Measurements from ENCODE around the gene SIVA1.
"Not testable (repeated sequence)": the region's sequence is repeated elsewhere in the genome, so short reads cannot be mapped to it uniquely, and the experiment has no call there.

SIVA1 gene

DNA sequence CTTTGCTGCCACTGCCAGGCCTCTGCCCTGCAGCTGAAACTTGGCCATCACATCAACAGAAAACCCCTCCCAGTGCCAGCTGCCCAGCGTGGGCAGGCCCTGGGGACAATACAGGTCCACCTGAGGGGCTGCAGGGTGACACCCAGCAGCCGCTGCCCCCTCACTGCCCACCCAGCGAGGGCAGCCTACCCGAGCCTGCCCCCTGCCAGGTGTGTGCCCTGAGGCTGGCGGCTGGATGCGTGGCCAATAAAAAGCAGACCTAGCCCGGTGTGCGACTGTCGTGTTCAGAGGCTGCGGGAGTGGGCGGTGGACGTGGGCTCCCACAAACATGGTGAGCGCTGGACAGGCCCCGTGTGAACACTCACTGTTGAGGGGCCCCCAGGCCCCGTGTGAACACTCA lies 33.6 kb upstream of the SIVA1 start:
- no peak for DNase-seq (ENCODE audit: low spot score)

GRCh38 chr14:104721505-104722431 lies 31.2 kb upstream of the SIVA1 start:
- DNase-seq (ENCODE audit: low spot score) = no peak
- FAIRE-seq = no peak

More for the DNA sequence above, 33.6 kb upstream of the SIVA1 start:
- FAIRE-seq = no peak

DNA sequence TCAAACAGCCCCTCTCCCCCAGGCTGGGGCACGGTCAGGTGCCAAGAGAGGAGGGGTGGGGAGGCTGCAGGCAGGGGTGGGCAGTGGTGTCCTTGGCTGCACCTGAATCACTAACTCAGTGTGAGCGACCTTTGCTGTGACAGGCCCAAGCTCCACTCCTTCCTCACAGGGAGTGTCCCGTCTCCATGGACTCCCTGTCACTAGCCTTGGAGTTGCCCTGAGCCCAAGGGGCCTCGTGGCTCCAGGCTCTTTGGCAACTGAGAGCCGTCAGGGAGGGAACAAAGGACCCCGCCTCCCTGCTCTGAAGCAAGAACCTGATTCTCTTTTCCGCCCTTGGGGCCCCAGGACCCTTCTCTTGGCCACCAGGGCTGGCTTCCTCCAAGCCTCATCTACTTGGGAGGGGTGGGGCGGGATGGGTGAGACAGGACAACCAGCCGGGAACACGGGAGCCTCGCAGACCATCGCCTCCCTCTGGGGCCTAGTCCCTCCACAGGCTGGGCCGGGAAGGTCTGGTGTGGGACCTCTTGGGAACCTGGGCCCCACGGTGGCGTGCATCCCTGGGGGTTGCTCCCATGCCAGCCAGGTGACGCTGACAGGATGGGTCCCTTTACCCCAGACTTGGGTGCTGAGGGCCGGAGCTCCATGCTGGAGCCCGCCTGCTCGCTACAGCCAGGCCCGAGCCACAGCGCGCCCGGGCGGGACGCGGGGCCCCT lies 29.9 kb upstream of the SIVA1 start:
- FAIRE-seq (no peak), DNase-seq (ENCODE audit: low spot score) (no peak)

- peak; percentile 27 for DNase-seq (ENCODE audit: low spot score)
- no peak for FAIRE-seq
These were observed 29.1 kb upstream of the SIVA1 start, which contains the start of gene ADSS1 for GRCh38 chr14:104723651-104724406. Gene ADSS1 (plus strand): TSS chr14:104724229. CDS start chr14:104724271, 42 bp downstream.

- DNase-seq (ENCODE audit: low spot score) (no peak), FAIRE-seq (no peak)
These were observed 28.5 kb upstream of the SIVA1 start for GRCh38 chr14:104724407-104724980.

GRCh38 chr14:104724981-104725771 lies 27.8 kb upstream of the SIVA1 start:
- DNase-seq (ENCODE audit: low spot score) = no peak

DNA sequence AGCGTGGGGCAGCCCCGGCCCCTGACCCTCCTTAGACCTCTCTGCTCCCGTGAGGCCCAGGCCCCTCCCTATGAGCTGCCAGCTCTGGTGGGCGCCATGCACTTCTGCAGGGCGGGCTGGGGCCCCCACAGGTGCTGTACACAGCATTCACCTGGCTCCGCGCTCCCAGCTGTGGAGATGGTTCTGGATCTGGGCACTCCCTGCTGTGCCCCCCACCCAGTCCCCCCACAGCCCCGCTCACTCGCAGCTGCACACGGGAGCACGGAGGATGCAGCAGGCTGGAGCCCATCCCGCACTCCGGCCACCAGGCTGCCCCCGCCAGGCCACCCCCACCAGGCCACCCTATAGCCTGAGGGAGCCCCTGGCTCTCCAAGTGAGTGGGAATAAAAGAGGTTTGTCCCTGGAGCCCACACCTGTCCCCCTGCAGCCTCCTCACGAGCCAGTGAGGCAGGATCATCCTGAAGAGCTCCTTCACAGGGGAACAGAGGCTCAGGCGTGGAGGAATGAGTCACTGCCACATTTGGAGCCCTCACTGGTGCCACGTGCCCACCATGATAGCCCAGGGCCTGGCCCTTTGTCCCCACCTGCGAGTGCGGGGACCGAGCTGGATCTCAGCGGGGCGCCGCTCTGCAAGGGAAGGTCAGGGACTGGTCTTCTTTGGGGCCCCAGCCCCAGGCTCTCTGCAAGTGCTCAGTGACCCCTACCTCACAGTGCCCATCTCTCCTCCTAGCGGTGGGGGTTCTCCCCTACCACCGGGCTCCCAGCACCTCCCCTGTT lies 27.0 kb upstream of the SIVA1 start:
- FAIRE-seq = no peak
- DNase-seq (ENCODE audit: low spot score) = no peak

More at GRCh38 chr14:104724981-104725771, 27.8 kb upstream of the SIVA1 start:
- FAIRE-seq = no peak

GRCh38 chr14:104726600-104727451 lies 26.1 kb upstream of the SIVA1 start:
- FAIRE-seq (no peak), DNase-seq (ENCODE audit: low spot score) (no peak)

GRCh38 chr14:104728631-104729030 lies 24.3 kb upstream of the SIVA1 start:
- DNase-seq (ENCODE audit: low spot score) = no peak

GRCh38 chr14:104729176-104729834 lies 23.6 kb upstream of the SIVA1 start:
- not testable (repeated sequence) for FAIRE-seq; DNase-seq (ENCODE audit: low spot score)

More at GRCh38 chr14:104728631-104729030, 24.3 kb upstream of the SIVA1 start:
- FAIRE-seq = no peak

DNA sequence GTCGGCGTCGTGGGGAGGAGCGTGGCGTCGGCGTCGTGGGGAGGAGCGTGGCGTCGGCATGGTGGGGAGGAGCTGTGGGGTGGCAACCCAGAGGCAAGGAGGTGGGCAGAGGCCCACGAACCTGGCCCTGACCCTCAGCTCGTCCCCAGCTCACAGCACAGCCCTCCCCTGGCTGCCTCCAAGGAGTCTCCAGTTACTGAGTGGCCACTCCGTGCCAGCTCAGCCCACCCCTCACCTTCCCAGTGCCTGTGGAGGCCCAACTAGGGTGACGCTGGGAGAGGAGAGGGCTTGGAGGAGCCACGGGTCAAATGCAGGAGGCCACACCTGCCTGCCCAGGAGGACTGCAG lies 23.1 kb upstream of the SIVA1 start:
- DNase-seq (ENCODE audit: low spot score) (no peak), FAIRE-seq (no peak)

DNA sequence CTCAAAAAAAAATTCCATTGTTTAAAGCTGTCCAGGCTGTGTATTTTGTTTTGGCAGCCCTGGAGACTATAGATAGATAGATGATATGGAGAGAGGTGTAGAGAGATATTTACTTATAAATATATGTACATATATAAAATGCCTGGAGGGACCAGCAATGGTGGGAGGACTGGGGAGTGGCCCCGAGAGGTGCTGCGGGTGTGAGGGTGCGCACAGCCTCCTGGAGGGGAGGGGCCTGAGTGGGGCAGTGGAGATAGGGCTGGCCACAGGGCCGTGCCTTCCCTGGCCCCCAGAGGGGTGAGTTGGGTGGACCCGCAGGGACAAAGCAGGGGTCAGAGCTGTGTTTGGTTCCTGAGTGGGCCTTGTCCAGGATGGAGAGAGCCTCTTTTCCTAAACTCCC lies 22.5 kb upstream of the SIVA1 start:
- DNase-seq (ENCODE audit: low spot score) = no peak
- FAIRE-seq = no peak

DNA sequence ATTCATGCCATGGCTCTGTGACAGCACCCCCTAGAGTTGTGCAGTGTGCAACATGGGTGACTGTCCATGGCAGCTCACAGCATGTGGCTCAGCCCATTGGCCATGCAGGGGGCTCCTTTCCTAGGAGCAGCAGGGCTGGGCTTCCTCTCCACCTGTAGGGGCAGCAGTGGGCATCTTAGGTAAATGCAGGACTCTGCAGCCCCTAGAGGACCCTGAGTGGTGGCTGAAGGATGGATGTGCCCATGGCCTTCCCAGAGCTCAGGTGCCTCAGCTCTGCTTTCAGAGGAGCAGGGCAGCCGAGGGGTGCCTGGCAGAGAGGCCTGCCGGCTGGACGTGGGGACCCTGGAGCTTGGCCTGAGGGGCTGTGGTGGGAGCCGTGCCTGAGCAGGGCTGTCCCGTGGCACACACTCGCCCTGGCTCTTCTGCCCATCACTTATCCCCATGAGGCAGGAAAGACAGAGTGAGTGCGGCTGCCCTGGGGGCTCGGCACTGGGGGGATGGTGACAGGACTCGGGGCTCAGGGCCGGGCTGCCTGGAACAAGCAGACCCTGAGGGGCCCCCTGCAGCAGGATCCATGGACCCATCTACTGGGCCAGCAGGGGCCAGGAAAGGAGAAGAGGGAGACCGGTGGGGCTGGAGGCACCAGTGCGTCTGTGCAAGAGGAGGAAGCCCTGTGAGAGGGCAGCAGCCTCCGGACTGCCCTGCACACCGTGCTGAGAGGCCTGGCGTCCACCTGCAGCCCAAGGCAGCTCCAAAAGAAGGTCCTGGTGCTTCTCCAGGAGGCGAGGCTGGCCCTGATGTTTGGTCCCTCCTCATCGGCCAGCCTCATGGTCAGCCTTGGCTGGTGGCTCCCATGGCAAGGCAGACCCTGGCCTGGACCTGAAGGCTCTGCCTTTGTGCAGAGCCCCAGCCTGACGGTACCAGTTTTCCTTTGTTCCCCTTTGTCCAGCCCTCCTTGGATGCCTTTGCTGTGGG lies 21.3 kb upstream of the SIVA1 start:
- DNase-seq (ENCODE audit: low spot score) (no peak), FAIRE-seq (no peak)

DNA sequence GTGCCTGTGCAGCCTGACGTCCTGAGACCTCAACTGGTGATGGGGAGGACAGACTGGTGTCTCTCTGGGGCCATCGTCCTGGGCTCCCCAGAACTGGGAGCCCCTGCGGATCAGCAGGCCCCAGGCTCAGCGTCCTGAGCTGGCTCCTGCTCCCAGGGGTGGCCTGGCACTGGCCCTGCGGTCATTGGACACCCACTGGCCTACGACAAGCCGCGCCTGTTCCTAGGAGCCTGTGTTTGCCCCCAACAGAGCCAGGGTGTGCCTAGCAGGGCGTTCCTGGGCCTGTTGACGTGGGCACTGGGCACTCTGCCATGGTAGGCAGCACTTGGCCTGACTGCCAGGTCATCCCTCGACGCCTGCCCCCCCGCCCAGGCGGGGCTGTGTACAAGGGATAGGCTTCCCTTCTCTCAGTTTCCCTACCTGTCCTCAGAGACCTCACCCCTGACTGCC lies 20.6 kb upstream of the SIVA1 start:
- DNase-seq (ENCODE audit: low spot score) = peak; percentile 51
- no peak for FAIRE-seq

GRCh38 chr14:104732931-104733681 lies 19.8 kb upstream of the SIVA1 start:
- DNase-seq (ENCODE audit: low spot score) = no peak
- FAIRE-seq = no peak

- FAIRE-seq = no peak
- no peak for DNase-seq (ENCODE audit: low spot score)
These were observed 18.8 kb upstream of the SIVA1 start for GRCh38 chr14:104734051-104734587.
